ENCODE measurements around the gene GPD1L. TPM values are rescaled to one million over a fixed set of nuclear protein-coding genes. Genes with fewer than 3 reads are reported as not detected.

Gene GPD1L
- total RNA-seq, 1 experiment from 2014 or later: 9.3 TPM

DNA sequence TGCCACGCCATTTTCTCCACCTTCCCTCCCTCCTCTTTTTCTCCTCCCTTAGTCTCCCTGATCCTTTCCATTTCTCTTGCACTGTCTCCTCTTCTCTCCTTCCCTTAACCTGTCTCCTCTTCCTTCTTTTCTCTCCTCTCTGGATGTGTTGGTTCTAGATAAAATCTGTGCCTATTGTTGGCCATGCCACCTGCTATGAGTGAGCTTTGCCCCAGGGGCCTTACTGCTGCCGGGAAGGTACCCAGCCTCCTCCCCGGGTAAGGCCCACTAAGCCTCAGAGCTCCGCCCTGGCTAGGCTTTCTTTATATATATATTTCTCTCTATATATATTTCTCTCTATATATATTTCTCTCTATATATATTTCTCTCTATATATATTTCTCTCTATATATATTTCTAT lies 14.7 kb downstream of the GPD1L start:
- Mint-ChIP-seq H3K36me3 (ENCODE audit: insufficient read depth, unreplicated experiment) (no peaks in the 10 kb centered on the region), H3K9me3 (ENCODE audit: unreplicated experiment) (no peaks in the 10 kb centered on the region), H3K4me1 (ENCODE audit: low read depth, unreplicated experiment) (peaks cover 24% of the 10 kb centered on the region), H3K27ac (ENCODE audit: unreplicated experiment) (no peak overlapping the region), H3K4me3 (ENCODE audit: unreplicated experiment) (no peak overlapping the region), H3K27me3 (ENCODE audit: insufficient read depth, unreplicated experiment) (no peaks in the 10 kb centered on the region)
- Histone ChIP-seq H3K36me3 (ENCODE audit: control insufficient read depth, insufficient read depth, low read length) (no peaks in the 10 kb centered on the region), H3K27me3 (replicated peaks; ENCODE audit: control insufficient read depth, insufficient read depth, low read length) (no peaks in the 10 kb centered on the region), H3K9me3 (no peaks in the 10 kb centered on the region), H3K4me1 (peaks cover 4% of the 10 kb centered on the region; the same call in 1 of the 2 replicates), H3K4me3 (ENCODE audit: low read depth, low read length) (no peak overlapping the region)
- DNase-seq: no peak
- no TSS peak for BruUV-seq (replicated peaks)
- POLR2A ChIA-PET: no interaction called here
- intact Hi-C loops (cut with micrococcal nuclease; ENCODE audit: unreplicated experiment): no loop called here
- TF ChIP-seq, protein P1, sequence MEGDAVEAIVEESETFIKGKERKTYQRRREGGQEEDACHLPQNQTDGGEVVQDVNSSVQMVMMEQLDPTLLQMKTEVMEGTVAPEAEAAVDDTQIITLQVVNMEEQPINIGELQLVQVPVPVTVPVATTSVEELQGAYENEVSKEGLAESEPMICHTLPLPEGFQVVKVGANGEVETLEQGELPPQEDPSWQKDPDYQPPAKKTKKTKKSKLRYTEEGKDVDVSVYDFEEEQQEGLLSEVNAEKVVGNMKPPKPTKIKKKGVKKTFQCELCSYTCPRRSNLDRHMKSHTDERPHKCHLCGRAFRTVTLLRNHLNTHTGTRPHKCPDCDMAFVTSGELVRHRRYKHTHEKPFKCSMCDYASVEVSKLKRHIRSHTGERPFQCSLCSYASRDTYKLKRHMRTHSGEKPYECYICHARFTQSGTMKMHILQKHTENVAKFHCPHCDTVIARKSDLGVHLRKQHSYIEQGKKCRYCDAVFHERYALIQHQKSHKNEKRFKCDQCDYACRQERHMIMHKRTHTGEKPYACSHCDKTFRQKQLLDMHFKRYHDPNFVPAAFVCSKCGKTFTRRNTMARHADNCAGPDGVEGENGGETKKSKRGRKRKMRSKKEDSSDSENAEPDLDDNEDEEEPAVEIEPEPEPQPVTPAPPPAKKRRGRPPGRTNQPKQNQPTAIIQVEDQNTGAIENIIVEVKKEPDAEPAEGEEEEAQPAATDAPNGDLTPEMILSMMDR (IDR thresholded peaks at IDR 0.05; ENCODE audit: insufficient read depth in 1 of 2, low read depth in 1 of 2, low read length in 1 of 2, severe bottlenecking in 1 of 2, unreplicated experiment in 1 of 2): no peak
- CTCF ChIA-PET: no interaction called here

DNA sequence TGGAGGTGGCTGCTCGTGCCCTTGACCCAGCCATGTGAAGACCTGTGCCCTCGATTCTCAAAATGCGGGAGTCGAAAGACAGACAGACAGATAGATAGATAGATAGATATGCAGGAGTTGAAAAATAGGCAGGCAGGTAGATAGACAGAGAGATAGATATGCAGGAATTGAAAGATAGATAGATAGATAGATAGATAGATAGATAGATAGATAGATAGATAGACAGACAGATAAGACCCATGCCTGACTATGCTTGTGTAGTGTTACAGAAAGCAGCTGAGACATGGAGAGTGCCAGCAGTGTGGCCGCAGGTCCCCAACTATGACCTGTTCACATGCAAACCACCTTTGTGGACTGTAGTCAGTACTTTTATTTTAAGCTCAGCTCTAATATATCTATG lies 17.2 kb downstream of the GPD1L start:
- Histone ChIP-seq H3K36me3 (ENCODE audit: control insufficient read depth, insufficient read depth, low read length) (no peaks in the 10 kb centered on the region), H3K4me1 (no peaks in the 10 kb centered on the region), H3K9me3 (no peaks in the 10 kb centered on the region), H3K27me3 (replicated peaks; ENCODE audit: control insufficient read depth, insufficient read depth, low read length) (no peaks in the 10 kb centered on the region), H3K4me3 (ENCODE audit: low read depth, low read length) (no peak overlapping the region)
- Mint-ChIP-seq H3K4me1 (ENCODE audit: low read depth, unreplicated experiment) (peaks cover 13% of the 10 kb centered on the region), H3K27me3 (ENCODE audit: insufficient read depth, unreplicated experiment) (no peaks in the 10 kb centered on the region), H3K36me3 (ENCODE audit: insufficient read depth, unreplicated experiment) (no peaks in the 10 kb centered on the region), H3K4me3 (ENCODE audit: unreplicated experiment) (no peak overlapping the region), H3K27ac (ENCODE audit: unreplicated experiment) (no peak overlapping the region), H3K9me3 (ENCODE audit: unreplicated experiment) (no peaks in the 10 kb centered on the region)
- no peak for DNase-seq
- ChIA-PET POLR2A (no interaction called here), CTCF (no interaction called here)
- no TSS peak for BruUV-seq (replicated peaks)
- intact Hi-C loops (cut with micrococcal nuclease; ENCODE audit: unreplicated experiment): no loop called here
- TF ChIP-seq, protein P1 (IDR thresholded peaks at IDR 0.05; ENCODE audit: insufficient read depth in 1 of 2, low read depth in 1 of 2, low read length in 1 of 2, severe bottlenecking in 1 of 2, unreplicated experiment in 1 of 2): no peak

DNA sequence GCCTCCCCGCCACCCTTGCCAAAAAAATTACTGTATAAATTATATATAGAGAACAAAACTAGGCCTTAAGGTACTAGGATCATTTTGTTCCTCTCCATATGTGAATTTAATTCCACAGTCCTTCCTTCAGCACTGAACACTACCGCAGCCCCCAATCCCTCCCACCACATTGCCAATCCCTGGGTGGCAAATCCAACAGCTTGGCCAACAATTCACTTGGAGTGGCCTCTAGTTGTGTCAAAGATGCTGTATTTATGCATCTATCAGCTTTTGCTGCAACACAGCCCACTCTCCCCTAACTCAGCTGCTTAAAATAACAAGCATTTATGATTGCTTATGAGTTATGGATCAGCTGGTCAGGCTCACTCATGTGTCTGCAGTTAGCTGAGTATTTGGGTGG lies 18.6 kb downstream of the GPD1L start:
- Mint-ChIP-seq H3K4me1 (ENCODE audit: low read depth, unreplicated experiment) (peaks cover 13% of the 10 kb centered on the region), H3K27me3 (ENCODE audit: insufficient read depth, unreplicated experiment) (no peaks in the 10 kb centered on the region), H3K9me3 (ENCODE audit: unreplicated experiment) (no peaks in the 10 kb centered on the region), H3K36me3 (ENCODE audit: insufficient read depth, unreplicated experiment) (no peaks in the 10 kb centered on the region), H3K27ac (ENCODE audit: unreplicated experiment) (no peak overlapping the region), H3K4me3 (ENCODE audit: unreplicated experiment) (no peak overlapping the region)
- no peak for DNase-seq
- Histone ChIP-seq H3K9me3 (no peaks in the 10 kb centered on the region), H3K4me3 (ENCODE audit: low read depth, low read length) (no peak overlapping the region), H3K27me3 (replicated peaks; ENCODE audit: control insufficient read depth, insufficient read depth, low read length) (no peaks in the 10 kb centered on the region), H3K4me1 (no peaks in the 10 kb centered on the region), H3K36me3 (ENCODE audit: control insufficient read depth, insufficient read depth, low read length) (no peaks in the 10 kb centered on the region)
- POLR2A ChIA-PET: no interaction called here
- CTCF ChIA-PET: no interaction called here
- intact Hi-C loops (cut with micrococcal nuclease; ENCODE audit: unreplicated experiment): no loop called here
- TF ChIP-seq, protein P1 (IDR thresholded peaks at IDR 0.05; ENCODE audit: insufficient read depth in 1 of 2, low read depth in 1 of 2, low read length in 1 of 2, severe bottlenecking in 1 of 2, unreplicated experiment in 1 of 2): no peak
- BruUV-seq (replicated peaks): no TSS peak

All from Caco-2 (cell line).